Gastroesophageal sphincter (tissue), 3 donors: ENCODE measurements around the gene FNDC8.

Experiments
- CTCF ChIP-seq, 4 experiments: fragments of 200-600 bp in 2 of 4; fragments of 450-650 bp in 2 of 4; sonication (generic) in 1 of 4; IDR thresholded peaks; one replicate each; pipeline ENCODE4 v1.5.1; 2017 to 2019; ENCODE audit warnings: antibody characterized with exemption in 4 of 4, mild to moderate bottlenecking in 2 of 4, moderate library complexity in 2 of 4
- POLR2A ChIP-seq, 2 donors: fragments of 450-650 bp; IDR thresholded peaks; one replicate each; pipeline ENCODE4 v1.6.1; 2017; ENCODE audit warnings: antibody characterized with exemption in 2 of 2, mild to moderate bottlenecking in 2 of 2, moderate library complexity in 1 of 2
- POLR2AphosphoS5 ChIP-seq: sonication (generic); formaldehyde crosslinking; IDR thresholded peaks from one replicate; pipeline ENCODE4 v1.6.1; 2017; ENCODE audit warnings: antibody characterized with exemption

DNA sequence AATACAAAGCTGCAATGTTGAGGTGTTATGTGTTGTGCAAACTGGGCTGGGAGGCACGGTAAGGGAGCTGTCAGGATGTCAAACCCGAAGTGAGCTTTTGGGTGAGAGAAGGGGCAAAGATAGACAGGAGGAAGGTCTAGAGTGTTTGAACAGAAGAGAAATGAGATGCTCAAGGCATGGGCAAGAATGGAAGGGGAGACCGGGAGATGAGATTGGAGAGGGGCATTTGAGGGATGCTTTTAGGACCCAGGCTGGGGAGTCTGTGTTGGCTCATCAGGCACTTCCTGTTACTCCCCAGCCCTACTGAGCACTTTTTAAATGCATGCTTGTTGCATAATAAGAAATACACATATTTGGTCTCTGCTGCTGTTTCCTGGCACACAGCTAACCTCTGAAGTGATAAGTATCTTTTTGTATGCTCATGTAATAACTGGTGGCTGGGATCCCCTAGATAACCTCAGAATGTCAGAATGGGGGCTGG is 39.9 kb downstream of the FNDC8 start:
- TF ChIP-seq CTCF (IDR thresholded peaks at IDR 0.05) (no peak), POLR2A (IDR thresholded peaks at IDR 0.05) (no peak), POLR2AphosphoS5 (no peak)
